ENCODE results near the gene DXO.

DXO gene

GRCh38 chr6:31954511-31954910 is 17.4 kb downstream of the DXO start:
- H3K27ac ChIP-seq = no peak overlapping the region
- TF ChIP-seq CTCF (IDR thresholded peaks at IDR 0.05) = no peak
- no peak for TF ChIP-seq ZFX (IDR thresholded peaks at IDR 0.05; ENCODE audit: borderline replicate concordance)

- TF ChIP-seq CTCF (IDR thresholded peaks at IDR 0.05) (no peak), ZFX (IDR thresholded peaks at IDR 0.05; ENCODE audit: borderline replicate concordance) (no peak)
- no peak overlapping the region for H3K27ac ChIP-seq
Observed at GRCh38 chr6:31952890-31953289, 19.0 kb downstream of the DXO start.

- H3K27ac ChIP-seq = no peak overlapping the region
- TF ChIP-seq CTCF (IDR thresholded peaks at IDR 0.05) = peak; percentile 87
- no peak for TF ChIP-seq ZFX (IDR thresholded peaks at IDR 0.05; ENCODE audit: borderline replicate concordance)
Observed at GRCh38 chr6:31952140-31952805, 19.7 kb downstream of the DXO start.

- H3K27ac ChIP-seq = no peak overlapping the region
- TF ChIP-seq CTCF (IDR thresholded peaks at IDR 0.05) (no peak), ZFX (IDR thresholded peaks at IDR 0.05; ENCODE audit: borderline replicate concordance) (no peak)
Observed at GRCh38 chr6:31949926-31950548, 21.9 kb downstream of the DXO start.

- TF ChIP-seq CTCF (IDR thresholded peaks at IDR 0.05) (no peak), ZFX (IDR thresholded peaks at IDR 0.05; ENCODE audit: borderline replicate concordance) (no peak)
- no peak overlapping the region for H3K27ac ChIP-seq
Observed at GRCh38 chr6:31948753-31949413, 23.1 kb downstream of the DXO start.

- H3K27ac ChIP-seq = no peak overlapping the region
- TF ChIP-seq ZFX (IDR thresholded peaks at IDR 0.05; ENCODE audit: borderline replicate concordance) (no peak), CTCF (IDR thresholded peaks at IDR 0.05) (no peak)
Observed at GRCh38 chr6:31948306-31948705, 23.6 kb downstream of the DXO start.

GRCh38 chr6:31947864-31948263 is 24.1 kb downstream of the DXO start:
- H3K27ac ChIP-seq = no peak overlapping the region
- TF ChIP-seq CTCF (IDR thresholded peaks at IDR 0.05) (no peak), ZFX (IDR thresholded peaks at IDR 0.05; ENCODE audit: borderline replicate concordance) (no peak)
